GM18870 (cell line): ENCODE measurements around the gene ARHGAP31.
"Not testable (repeated sequence)": the region's sequence is repeated elsewhere in the genome, so short reads cannot be mapped to it uniquely, and the experiment has no call there.

ENCODE experiments used
- ATAC-seq: cut with Tn5 transposase; IDR thresholded peaks from one replicate; pipeline ENCODE4 v1.9.1; 2021; ENCODE audit warnings: moderate library complexity; ENCODE audit not compliant: unreplicated experiment

The ARHGAP31 gene

GRCh38 chr3:119293105-119293870 lies 895 bp upstream of the ARHGAP31 start:
- no peak for ATAC-seq

- ATAC-seq: peak; percentile 18
These were observed 801 bp downstream of the ARHGAP31 start for GRCh38 chr3:119294696-119295671.

GRCh38 chr3:119295816-119296726 lies 1.9 kb downstream of the ARHGAP31 start:
- no peak for ATAC-seq

- ATAC-seq: no peak
These were observed 2.5 kb downstream of the ARHGAP31 start for GRCh38 chr3:119296727-119297122.

GRCh38 chr3:119297169-119297568 lies 3.0 kb downstream of the ARHGAP31 start:
- no peak for ATAC-seq

GRCh38 chr3:119298565-119298941 lies 4.4 kb downstream of the ARHGAP31 start:
- no peak for ATAC-seq

- ATAC-seq: no peak
These were observed 6.8 kb downstream of the ARHGAP31 start for GRCh38 chr3:119300991-119301391.

- ATAC-seq: no peak
These were observed 7.5 kb downstream of the ARHGAP31 start for GRCh38 chr3:119301662-119302061.

- ATAC-seq: peak; percentile 59
These were observed 8.7 kb downstream of the ARHGAP31 start for GRCh38 chr3:119302697-119303551.

- no peak for ATAC-seq
These were observed 10.1 kb downstream of the ARHGAP31 start for GRCh38 chr3:119304201-119304713.

- no peak for ATAC-seq
These were observed 11.1 kb downstream of the ARHGAP31 start for GRCh38 chr3:119305286-119305685.

GRCh38 chr3:119306378-119306777 lies 12.2 kb downstream of the ARHGAP31 start:
- ATAC-seq: not testable (repeated sequence)

GRCh38 chr3:119308355-119308754 lies 14.2 kb downstream of the ARHGAP31 start:
- ATAC-seq: no peak

- no peak for ATAC-seq
These were observed 15.4 kb downstream of the ARHGAP31 start for GRCh38 chr3:119309591-119309990.

- ATAC-seq: no peak
These were observed 15.9 kb downstream of the ARHGAP31 start for GRCh38 chr3:119310071-119310470.

- no peak for ATAC-seq
These were observed 17.1 kb downstream of the ARHGAP31 start for GRCh38 chr3:119311081-119311925.

- no peak for ATAC-seq
These were observed 19.3 kb downstream of the ARHGAP31 start for GRCh38 chr3:119313461-119313860.

- ATAC-seq: no peak
These were observed 20.6 kb downstream of the ARHGAP31 start for GRCh38 chr3:119314821-119315220.
